ENCODE results near the gene SLC6A15.

The SLC6A15 gene

DNA sequence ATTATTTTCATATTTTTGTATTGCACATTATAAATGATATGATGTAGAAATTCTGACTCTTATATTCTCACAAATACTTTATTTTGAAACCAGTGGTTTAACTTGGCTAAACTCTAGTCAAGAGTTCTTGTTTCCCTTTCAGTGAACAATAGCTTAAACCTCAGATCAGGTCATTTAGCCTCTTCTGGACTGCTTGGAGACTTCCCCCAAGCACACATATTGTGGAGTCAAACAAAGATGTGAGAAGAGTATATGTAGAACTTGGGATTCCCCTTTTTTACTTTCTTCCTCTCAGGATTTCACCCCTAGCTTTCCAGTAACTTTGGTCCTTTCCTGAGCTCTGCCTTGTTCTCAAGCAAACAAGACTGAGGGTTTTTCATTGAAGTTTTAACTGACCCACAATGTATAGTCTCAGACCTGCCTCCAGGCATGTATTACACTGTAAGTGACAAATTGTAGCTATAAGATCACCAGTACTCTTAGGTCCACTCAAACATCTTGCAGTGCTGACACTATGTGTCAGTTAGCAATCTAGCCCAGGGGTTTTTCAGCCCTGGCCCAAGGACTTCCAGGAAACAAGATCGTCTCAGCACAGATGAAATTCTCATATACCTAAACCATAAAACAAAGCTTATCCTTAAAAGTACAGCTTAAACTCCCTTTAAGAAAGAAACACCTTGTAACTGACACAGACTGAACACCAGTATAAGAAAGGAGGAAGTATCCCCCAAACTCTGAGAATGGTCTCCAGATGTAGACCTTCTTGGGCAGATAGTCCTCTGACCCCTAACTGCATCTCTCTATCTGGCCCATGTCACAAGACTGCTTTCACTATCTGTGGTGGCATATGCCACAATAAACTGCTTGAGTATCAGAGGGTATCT, 98.6 kb downstream of the SLC6A15 start:
- H3K27ac ChIP-seq, result no peak overlapping the region
- TF ChIP-seq, protein P1, sequence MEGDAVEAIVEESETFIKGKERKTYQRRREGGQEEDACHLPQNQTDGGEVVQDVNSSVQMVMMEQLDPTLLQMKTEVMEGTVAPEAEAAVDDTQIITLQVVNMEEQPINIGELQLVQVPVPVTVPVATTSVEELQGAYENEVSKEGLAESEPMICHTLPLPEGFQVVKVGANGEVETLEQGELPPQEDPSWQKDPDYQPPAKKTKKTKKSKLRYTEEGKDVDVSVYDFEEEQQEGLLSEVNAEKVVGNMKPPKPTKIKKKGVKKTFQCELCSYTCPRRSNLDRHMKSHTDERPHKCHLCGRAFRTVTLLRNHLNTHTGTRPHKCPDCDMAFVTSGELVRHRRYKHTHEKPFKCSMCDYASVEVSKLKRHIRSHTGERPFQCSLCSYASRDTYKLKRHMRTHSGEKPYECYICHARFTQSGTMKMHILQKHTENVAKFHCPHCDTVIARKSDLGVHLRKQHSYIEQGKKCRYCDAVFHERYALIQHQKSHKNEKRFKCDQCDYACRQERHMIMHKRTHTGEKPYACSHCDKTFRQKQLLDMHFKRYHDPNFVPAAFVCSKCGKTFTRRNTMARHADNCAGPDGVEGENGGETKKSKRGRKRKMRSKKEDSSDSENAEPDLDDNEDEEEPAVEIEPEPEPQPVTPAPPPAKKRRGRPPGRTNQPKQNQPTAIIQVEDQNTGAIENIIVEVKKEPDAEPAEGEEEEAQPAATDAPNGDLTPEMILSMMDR (IDR thresholded peaks at IDR 0.05; ENCODE audit: low read depth, low read length), result no peak
- no peaks in the 10 kb centered on the region for H3K27me3 ChIP-seq (ENCODE audit: insufficient read depth, low read depth, severe bottlenecking)
- no peaks in the 10 kb centered on the region for H3K9me3 ChIP-seq (ENCODE audit: severe bottlenecking)
- no peaks in the 10 kb centered on the region for H3K36me3 ChIP-seq
- no peak overlapping the region for H3K4me3 ChIP-seq (ENCODE audit: low read depth, low read length)
- DNase-seq, result no peak

DNA sequence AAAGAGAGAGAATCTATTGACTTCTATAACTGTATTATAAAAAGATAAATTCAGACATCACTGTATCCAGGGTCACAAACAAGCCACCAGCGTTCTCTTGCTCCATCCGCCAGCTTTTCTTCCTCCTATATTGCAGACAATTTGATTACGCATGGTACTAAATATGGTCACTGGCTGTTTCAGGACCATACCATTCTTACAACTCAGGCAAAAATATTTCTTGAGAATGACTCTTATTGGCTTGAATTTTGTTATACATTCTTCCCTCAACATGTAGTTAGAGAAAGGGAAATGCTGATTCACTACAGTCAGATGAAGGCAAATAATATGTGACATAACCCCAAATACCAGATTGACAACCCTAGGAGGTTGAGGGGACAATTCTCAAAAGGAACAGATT, 101.3 kb downstream of the SLC6A15 start:
- DNase-seq, result no peak
- TF ChIP-seq, protein P1 (IDR thresholded peaks at IDR 0.05; ENCODE audit: low read depth, low read length), result no peak

DNA sequence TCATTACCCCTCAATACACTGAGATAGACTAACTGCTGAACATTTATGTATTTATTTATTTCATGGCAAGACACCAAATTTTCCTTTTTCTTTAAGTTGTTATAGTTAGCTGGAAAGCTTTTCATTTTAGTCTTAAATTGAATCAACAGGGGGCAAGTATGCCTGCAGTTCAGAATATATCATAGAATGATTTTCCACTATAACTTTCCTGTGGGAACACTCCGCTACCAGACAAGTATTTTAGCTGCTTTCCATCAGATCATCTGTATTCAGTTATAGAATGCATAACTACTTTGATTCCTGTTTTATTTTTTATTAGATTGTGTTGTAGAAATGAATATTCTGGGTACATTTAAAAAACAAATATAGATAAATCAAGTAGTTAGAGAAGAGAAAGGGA, 102.0 kb downstream of the SLC6A15 start:
- Histone ChIP-seq H3K27ac (no peak overlapping the region), H3K36me3 (no peaks in the 10 kb centered on the region), H3K4me3 (ENCODE audit: low read depth, low read length) (no peak overlapping the region), H3K9me3 (ENCODE audit: severe bottlenecking) (no peaks in the 10 kb centered on the region), H3K27me3 (ENCODE audit: insufficient read depth, low read depth, severe bottlenecking) (no peaks in the 10 kb centered on the region)
- DNase-seq, result no peak
- TF ChIP-seq, protein P1 (IDR thresholded peaks at IDR 0.05; ENCODE audit: low read depth, low read length), result no peak

More for the DNA sequence above, 101.3 kb downstream of the SLC6A15 start:
- Histone ChIP-seq H3K4me3 (ENCODE audit: low read depth, low read length) (no peak overlapping the region), H3K27ac (no peak overlapping the region), H3K27me3 (ENCODE audit: insufficient read depth, low read depth, severe bottlenecking) (no peaks in the 10 kb centered on the region), H3K9me3 (ENCODE audit: severe bottlenecking) (no peaks in the 10 kb centered on the region), H3K36me3 (no peaks in the 10 kb centered on the region)
